GM15510 (cell line): ENCODE results near the gene PPARA.

Experiments
- POLR2A ChIP-seq: IDR thresholded peaks from 3 replicates; pipeline ENCODE4 v1.6.1; 2011; ENCODE audit warnings: borderline replicate concordance; ENCODE audit not compliant: insufficient read length; ENCODE audit errors: extremely low read depth

Gene PPARA

GRCh38 chr22:46267431-46268279 is 117.3 kb downstream of the PPARA start, which contains the start of gene TTC38:
Gene TTC38, plus strand, starts transcription at chr22:46268008. Its CDS starts 32 bp downstream, at chr22:46268040.
- peak; percentile 84 for TF ChIP-seq POLR2A

- no peak for TF ChIP-seq POLR2A
Measured at GRCh38 chr22:46269564-46269963, 119.2 kb downstream of the PPARA start.

- TF ChIP-seq POLR2A, result no peak
Measured at GRCh38 chr22:46272196-46272595, 121.9 kb downstream of the PPARA start.

- TF ChIP-seq POLR2A, result no peak
Measured at GRCh38 chr22:46272762-46273431, 122.6 kb downstream of the PPARA start.

GRCh38 chr22:46273432-46274148 is 123.3 kb downstream of the PPARA start:
- no peak for TF ChIP-seq POLR2A

- TF ChIP-seq POLR2A, result no peak
Measured at GRCh38 chr22:46274381-46274780, 124.1 kb downstream of the PPARA start.

- TF ChIP-seq POLR2A, result no peak
Measured at GRCh38 chr22:46275455-46276122, 125.3 kb downstream of the PPARA start.

GRCh38 chr22:46276563-46276962 is 126.2 kb downstream of the PPARA start:
- TF ChIP-seq POLR2A, result no peak

- TF ChIP-seq POLR2A, result no peak
Measured at GRCh38 chr22:46278656-46279645, 128.6 kb downstream of the PPARA start.

- no peak for TF ChIP-seq POLR2A
Measured at GRCh38 chr22:46280063-46280817, 129.9 kb downstream of the PPARA start.

- TF ChIP-seq POLR2A, result no peak
Measured at GRCh38 chr22:46280999-46281623, 130.8 kb downstream of the PPARA start.
